Activated naive CD4-positive, alpha-beta T cell treated with anti-CD3 and anti-CD28 coated beads for 36 hours (primary cell): ENCODE results near the gene KRTAP5-6. TPM values are rescaled to one million over a fixed set of nuclear protein-coding genes. Genes with fewer than 3 reads are reported as not detected.
"Not testable (repeated sequence)": the region's sequence is repeated elsewhere in the genome, so short reads cannot be mapped to it uniquely, and the experiment has no call there.

Source experiments
- CTCF ChIA-PET: fragments of 350-600 bp; sonication (Branson Sonifier 250); formaldehyde crosslinking; loops from one replicate; lab custom pipeline; 2021; ENCODE audit warnings: antibody characterized with exemption; lab: Charles Lee
- DNase-seq: peaks from one replicate; pipeline ENCODE4 v3.0.0-alpha.2; 2020
- H3K27ac Mint-ChIP-seq: one replicate; pipeline ENCODE4 v1.8.0; 2021; ENCODE audit warnings: mild to moderate bottlenecking, mixed read lengths
- H3K27me3 Mint-ChIP-seq: one replicate; pipeline ENCODE4 v1.8.0; 2021; ENCODE audit warnings: low read depth, mixed read lengths
- H3K36me3 Mint-ChIP-seq: one replicate; pipeline ENCODE4 v1.8.0; 2021; ENCODE audit warnings: low read depth, mixed read lengths
- H3K4me1 Mint-ChIP-seq: one replicate; pipeline ENCODE4 v1.8.0; 2021; ENCODE audit warnings: low read depth, mixed read lengths
- H3K4me3 Mint-ChIP-seq: one replicate; pipeline ENCODE4 v1.8.0; 2021; ENCODE audit warnings: mild to moderate bottlenecking, moderate library complexity, mixed read lengths
- H3K9me3 Mint-ChIP-seq: one replicate; pipeline ENCODE4 v1.8.0; 2021; ENCODE audit warnings: mixed read lengths
- intact Hi-C: fragments of 100-400 bp; cut with micrococcal nuclease; formaldehyde crosslinking; loops from one replicate; pipeline ENCODE4 v1.15.1; 2023
- total RNA-seq, 2 experiments: library from RNA; stranded (reverse); gene quantifications; one replicate each; pipeline ENCODE4 v1.2.3, GENCODE V29; 2021

The KRTAP5-6 gene
- total RNA-seq, 2 experiments from 2014 or later: not detected

DNA sequence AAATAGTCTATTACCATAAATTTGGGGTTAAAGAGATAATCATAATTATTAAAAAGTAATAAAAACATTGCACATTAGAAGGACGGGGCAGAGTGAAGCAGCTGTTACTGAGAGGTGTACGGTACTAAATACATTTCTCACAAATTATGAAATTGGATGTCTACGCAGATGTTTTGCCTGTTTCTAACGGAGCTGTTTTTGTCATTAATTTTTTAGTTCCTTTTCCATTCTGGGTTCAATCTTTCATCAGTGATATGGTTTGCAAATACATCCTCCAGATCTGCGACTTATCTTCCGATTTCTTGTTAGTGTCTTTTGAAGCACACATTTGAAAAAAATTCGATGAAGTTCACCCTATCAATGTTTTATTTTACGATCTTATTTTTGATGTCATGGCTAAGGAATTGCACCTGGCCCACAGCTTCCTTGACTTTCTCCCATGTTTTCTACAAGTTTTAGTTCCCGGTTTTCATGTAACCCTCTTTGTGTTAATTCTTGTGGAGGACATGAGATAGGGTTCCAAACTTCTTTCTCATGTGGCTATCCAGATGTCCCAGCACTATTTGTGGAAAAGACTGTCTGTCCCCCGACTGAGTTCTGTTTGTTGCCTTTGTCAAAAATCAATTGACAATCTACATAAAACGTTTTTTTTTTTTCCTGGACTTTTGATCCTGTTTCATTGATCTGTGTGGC is 21.3 kb upstream of the KRTAP5-6 start:
- Mint-ChIP-seq H3K9me3 (no peaks in the 10 kb centered on the region), H3K4me1 (no peaks in the 10 kb centered on the region), H3K27ac (no peak overlapping the region), H3K27me3 (peaks cover 17% of the 10 kb centered on the region), H3K36me3 (no peaks in the 10 kb centered on the region), H3K4me3 (no peak overlapping the region)
- CTCF ChIA-PET: interaction anchor here (0.7 kb wide), 1 partner anchor 23 kb away, joined by 3 read pairs; no protein-coding TSS in a partner anchor
- intact Hi-C loops: no loop called here
- DNase-seq: no peak

DNA sequence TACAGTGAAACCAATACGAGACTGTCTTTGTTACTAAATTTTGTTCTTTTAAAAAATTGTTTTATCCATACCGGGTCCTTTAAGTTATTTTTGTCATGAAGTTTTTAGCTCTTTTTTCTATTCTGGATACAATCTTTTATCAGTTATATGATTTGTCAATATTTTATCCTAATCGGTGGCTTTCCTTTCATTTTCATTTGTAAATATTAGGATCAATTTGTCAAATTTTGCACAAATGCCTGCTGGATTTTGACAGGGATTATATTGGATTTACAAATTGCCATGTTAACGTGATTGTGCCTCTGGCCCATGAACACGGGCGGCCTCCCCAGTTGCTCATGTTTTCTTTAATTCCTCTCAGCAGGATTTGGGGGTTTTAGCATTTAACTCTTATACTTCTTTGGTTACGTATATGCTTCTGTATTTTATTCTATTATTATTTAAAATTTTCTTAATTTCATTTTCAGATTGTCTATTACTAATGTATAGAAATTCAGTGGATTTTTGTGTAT is 20.7 kb upstream of the KRTAP5-6 start:
- CTCF ChIA-PET: no interaction called here
- Mint-ChIP-seq H3K4me3 (no peak overlapping the region), H3K4me1 (no peaks in the 10 kb centered on the region), H3K36me3 (no peaks in the 10 kb centered on the region), H3K27ac (no peak overlapping the region), H3K9me3 (no peaks in the 10 kb centered on the region), H3K27me3 (peaks cover 17% of the 10 kb centered on the region)
- intact Hi-C loops: no loop called here
- no peak for DNase-seq

DNA sequence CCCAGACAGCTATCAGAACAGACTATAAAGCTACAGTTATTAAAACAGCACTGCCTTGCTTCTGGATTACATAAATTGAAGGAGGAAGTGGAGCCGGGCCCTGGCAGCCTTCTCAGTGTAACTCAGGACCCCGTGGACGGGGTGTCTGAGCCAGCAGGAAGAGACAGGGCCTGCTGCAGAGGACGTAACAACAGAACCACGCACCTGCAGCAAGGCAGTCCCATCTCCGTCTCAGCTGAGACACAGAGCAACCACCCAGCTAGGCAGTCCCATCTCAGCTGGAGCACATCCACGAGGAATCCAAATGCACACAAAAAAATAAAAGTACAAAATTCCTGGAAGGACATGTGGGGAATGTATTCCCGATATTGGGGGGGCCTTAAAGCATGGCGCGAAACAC is 17.1 kb upstream of the KRTAP5-6 start:
- CTCF ChIA-PET: interaction anchor here (1.3 to 4.8 kb wide), 3 partner anchors 13 to 153 kb away, joined by 6 to 23 read pairs (median 11); no protein-coding TSS in a partner anchor
- Mint-ChIP-seq H3K36me3 (no peaks in the 10 kb centered on the region), H3K27me3 (peaks cover 17% of the 10 kb centered on the region), H3K27ac (no peak overlapping the region), H3K4me3 (no peak overlapping the region), H3K9me3 (no peaks in the 10 kb centered on the region), H3K4me1 (no peaks in the 10 kb centered on the region)
- DNase-seq: no peak
- intact Hi-C loops: no loop called here

DNA sequence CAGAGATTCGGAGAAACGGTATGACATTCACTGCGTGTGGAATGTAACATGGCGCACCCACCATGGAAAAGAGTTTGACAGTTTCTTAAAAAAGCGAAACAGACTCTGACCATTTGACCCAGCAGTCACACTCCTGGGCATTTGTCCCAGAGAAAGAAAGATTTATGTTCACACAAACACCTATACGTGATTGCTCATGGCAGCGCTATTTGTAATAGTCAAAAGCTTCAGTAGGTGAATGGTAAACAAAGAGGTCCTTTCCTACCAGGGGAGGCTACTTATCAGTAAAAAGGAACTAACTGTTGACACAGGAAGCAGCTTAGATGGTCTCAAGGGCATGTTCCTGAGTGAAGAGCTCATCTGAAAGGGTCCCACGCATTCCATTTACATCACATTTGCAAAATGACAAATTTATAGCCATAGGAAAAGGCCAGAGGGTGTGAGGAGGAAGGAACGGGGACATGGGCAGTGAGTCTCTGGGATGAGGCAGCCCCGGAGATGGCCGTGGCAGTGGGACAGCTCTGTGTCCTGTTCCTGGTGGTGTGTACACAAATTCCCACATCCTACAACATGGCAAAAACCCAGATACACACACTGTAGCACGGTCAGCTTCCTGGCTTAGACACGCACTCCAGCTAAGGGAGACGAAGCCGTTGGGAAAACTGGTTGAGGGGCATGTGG is 14.6 kb upstream of the KRTAP5-6 start:
- Mint-ChIP-seq H3K27ac (no peak overlapping the region), H3K4me1 (no peaks in the 10 kb centered on the region), H3K36me3 (no peaks in the 10 kb centered on the region), H3K9me3 (no peaks in the 10 kb centered on the region), H3K27me3 (peaks cover 7% of the 10 kb centered on the region), H3K4me3 (no peak overlapping the region)
- no peak for DNase-seq
- CTCF ChIA-PET: interaction anchor here (0.8 to 2.2 kb wide), 4 partner anchors 9 to 151 kb away, joined by 3 to 12 read pairs (median 4); no protein-coding TSS in a partner anchor
- intact Hi-C loops: no loop called here

DNA sequence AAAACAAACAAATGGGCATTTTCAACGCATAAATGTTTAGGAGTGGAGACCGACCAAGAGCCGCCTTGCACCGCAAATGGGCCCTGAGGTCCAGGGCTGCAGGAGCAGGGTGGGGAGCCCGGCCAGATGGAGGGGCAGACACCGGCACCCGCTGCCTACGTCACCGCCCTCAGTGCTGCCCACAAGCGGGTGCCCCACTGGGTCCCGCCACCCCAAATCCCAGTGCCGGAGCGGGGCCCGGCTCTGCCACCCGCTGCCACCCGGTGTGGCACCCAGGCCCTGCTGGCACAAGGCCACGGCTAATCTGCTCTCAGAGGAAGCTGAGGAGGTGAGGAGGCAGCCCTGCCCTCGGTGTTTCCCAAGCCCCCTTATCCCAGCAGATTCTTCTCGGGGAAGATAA is 13.8 kb upstream of the KRTAP5-6 start:
- H3K4me1 Mint-ChIP-seq, H3K36me3 Mint-ChIP-seq, H3K27ac Mint-ChIP-seq, H3K27me3 Mint-ChIP-seq, intact Hi-C loops, H3K4me3 Mint-ChIP-seq, H3K9me3 Mint-ChIP-seq, DNase-seq: not testable (repeated sequence)
- CTCF ChIA-PET: interaction anchor here (0.8 to 2.2 kb wide), 3 partner anchors 11 to 150 kb away, joined by 3 to 12 read pairs (median 3); no protein-coding TSS in a partner anchor

DNA sequence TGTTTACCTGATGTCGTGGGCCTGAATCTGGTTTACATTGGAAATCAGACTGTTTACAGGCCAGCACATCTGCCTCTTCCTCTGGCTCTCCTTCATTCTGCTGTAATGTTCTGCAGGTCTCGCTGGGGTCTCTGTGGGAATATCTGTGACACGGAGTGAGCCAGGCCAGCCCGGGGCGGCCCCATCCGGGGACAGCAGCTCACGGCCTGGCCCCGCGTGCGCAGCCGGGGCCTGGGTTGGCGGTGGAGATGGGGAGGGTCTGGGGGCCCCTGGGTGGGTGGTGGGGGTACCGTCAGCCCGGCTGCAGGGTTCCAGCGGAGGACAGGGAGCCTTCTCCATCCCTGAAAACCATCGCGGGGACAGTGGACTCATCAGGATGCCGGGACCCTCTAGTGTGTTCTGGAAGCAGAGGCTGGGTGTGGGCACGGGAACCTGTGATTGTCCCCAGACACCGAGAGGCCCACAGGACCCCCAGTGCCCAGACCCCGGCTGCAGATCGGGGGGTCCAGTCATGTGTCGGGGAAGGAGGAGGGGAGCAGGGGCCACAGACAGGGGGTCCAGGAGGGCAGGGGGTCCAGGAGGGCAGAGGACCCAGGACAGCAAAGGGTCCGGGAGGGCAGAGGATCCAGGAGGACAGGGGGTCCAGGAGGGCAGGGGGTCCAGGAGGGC is 13.0 kb upstream of the KRTAP5-6 start:
- intact Hi-C loops: not testable (repeated sequence)

DNA sequence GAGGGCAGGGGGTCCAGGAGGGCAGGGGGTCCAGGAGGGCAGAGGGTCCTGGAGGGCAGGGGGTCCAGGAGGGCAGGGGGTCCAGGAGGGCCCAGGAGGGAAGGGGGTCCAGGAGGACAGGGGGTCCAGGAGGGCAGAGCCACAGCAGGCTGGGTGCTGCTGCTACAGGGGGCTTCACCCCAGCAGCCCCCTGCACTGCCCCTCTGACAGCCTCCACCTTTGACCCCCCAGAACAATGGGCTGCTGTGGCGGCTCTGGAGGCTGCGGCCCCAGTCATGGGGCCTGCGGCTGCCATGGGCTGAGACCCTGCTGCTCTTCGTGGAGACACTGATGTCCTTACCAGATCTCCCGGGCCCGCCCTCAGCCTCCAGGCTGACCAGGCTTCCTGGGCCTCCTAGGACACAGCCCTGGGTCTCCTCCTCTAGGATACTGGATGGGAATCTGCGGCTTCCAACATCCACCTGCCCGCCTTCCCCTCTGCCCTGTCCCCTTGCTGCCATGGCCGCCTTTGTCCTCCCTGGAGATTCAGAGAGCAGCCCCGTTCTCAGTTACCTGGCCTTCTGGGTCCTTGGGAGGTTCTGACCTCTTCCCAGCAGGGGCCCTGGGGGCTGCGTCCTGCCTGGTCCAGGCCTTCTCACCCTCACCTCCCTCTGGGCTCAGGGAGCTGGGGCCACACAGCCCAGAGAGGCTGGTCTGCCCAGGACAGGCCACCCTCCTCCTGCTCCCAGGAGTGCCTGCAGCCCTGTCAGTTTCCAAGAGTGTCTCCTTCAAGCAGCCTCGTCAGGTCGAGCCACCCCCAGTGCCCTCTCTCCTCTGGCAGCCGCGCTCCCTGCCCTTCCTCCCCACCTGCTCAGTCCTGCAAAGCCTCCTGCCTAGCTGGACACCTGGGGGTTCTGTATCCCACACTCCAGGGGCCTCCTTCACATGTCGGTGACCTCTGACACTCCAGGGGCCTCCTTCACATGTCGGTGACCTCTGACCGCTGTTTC is 11.8 kb upstream of the KRTAP5-6 start:
- H3K4me3 Mint-ChIP-seq, H3K36me3 Mint-ChIP-seq, H3K9me3 Mint-ChIP-seq, H3K4me1 Mint-ChIP-seq, CTCF ChIA-PET, intact Hi-C loops, H3K27me3 Mint-ChIP-seq, H3K27ac Mint-ChIP-seq, DNase-seq: not testable (repeated sequence)

More for the DNA sequence above, 13.0 kb upstream of the KRTAP5-6 start:
- CTCF ChIA-PET: interaction anchor here (2.2 kb wide), 1 partner anchor 10 kb away, joined by 12 read pairs; no protein-coding TSS in a partner anchor
- DNase-seq, H3K4me1 Mint-ChIP-seq, H3K27me3 Mint-ChIP-seq, H3K4me3 Mint-ChIP-seq, H3K9me3 Mint-ChIP-seq, H3K36me3 Mint-ChIP-seq, H3K27ac Mint-ChIP-seq: not testable (repeated sequence)

DNA sequence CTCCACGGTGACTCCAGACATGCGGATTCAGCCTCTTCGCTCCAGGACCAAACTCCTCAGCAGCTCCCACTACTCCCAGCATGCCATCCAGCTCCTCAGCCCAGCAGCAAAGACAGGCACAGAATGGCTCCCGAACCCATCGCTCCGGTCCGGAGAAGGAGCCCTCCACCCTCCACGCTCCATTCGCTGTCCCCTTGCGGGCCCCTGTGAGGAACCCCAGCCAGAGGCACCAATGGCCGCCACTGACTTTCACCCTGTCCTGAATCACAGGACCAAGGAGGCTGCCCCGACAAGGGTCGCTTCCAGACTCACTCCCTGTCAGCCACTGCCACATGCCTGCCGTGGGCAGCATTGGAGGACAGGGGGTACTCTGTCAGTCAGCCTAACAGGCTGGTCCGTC is 10.8 kb upstream of the KRTAP5-6 start:
- CTCF ChIA-PET, H3K27ac Mint-ChIP-seq, H3K4me1 Mint-ChIP-seq, intact Hi-C loops, H3K36me3 Mint-ChIP-seq, H3K9me3 Mint-ChIP-seq, H3K4me3 Mint-ChIP-seq, DNase-seq: not testable (repeated sequence)
- H3K27me3 Mint-ChIP-seq: peaks cover 13% of the 10 kb centered on the region

DNA sequence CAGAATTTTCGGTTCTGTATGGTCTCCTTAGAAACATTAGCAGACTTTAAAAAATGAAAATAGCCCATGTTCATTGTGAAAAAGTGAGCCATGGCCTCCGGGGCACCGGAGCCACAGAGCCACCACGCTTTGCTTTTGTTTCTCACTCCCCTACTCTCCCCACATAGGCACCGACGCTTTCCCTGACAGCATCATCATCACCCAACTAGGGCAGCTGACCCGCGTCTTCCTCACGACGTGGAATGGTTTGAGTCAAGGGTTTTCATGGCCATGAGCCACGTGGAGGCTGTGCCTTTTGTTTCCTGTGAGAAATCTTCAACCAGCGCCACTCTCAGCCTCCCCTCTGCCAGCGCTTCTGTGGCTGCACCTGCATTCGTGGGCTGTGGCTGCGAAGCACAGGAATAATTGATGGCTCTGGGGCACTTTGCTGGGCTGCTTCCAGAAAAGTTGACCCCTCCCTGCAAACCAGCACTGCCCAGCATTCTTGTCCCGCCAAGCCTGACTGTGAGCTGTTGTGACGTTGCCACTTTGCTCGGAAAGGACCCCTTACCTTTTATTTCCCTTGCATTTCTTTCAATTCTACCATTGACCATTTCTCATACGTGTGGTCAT is 8.6 kb upstream of the KRTAP5-6 start:
- H3K4me3 Mint-ChIP-seq, CTCF ChIA-PET, H3K27ac Mint-ChIP-seq, H3K36me3 Mint-ChIP-seq, intact Hi-C loops, H3K9me3 Mint-ChIP-seq, DNase-seq, H3K4me1 Mint-ChIP-seq: not testable (repeated sequence)
- H3K27me3 Mint-ChIP-seq: peaks cover 13% of the 10 kb centered on the region

DNA sequence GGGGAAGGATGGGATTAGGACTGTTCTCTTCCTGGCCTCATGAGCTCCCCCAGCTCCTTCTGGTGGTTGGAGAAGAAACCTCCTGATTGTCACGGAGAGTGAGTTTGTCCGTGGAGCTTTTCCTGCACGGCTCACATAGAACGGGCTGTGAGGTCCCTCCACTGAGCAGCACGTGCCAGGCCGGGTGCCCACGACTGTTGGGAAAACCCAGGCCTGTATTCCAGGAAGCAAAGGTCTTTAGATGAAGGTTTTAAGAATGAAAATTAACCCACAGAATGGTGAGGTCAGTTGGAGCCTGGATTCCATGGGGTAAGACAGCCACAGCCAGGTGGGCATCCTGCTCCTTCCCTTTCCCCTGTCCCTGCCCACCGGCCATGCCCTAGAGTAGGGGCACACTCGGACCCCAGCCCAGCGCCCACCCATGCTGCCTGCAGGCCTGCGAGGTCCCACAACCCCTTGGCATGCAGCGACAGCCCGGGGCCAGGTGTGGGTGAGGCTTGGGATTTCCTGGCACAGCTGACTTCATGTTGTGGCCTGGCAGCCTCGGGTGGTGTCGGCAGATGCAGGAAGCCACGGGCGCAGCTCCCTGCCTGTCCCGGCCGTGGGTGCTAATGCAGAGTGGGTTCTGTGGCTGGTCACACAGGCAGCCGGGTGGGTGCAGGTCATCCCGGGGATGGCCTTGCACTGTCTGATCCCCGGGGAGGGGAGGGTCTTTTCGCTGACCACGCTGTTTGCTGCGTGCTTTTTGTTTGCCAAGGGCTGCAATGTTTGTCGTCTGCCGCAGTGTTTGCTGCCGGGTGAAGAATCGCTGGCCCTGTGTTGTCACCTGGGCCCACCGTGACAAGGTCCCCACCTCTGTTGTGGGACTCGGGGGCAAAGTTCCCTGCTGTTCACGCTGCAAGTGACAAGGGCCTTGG is 7.5 kb upstream of the KRTAP5-6 start:
- H3K9me3 Mint-ChIP-seq, H3K36me3 Mint-ChIP-seq, H3K4me3 Mint-ChIP-seq, H3K4me1 Mint-ChIP-seq, DNase-seq, CTCF ChIA-PET, H3K27ac Mint-ChIP-seq: not testable (repeated sequence)
- H3K27me3 Mint-ChIP-seq: peaks cover 13% of the 10 kb centered on the region
- intact Hi-C loops: loop anchor here (5.0 to 10.0 kb wide), 2 partner anchors 65 to 463 kb away; partner anchors contain the start of gene IFITM10
